ENCODE data around the gene MTX1.

The MTX1 gene

DNA sequence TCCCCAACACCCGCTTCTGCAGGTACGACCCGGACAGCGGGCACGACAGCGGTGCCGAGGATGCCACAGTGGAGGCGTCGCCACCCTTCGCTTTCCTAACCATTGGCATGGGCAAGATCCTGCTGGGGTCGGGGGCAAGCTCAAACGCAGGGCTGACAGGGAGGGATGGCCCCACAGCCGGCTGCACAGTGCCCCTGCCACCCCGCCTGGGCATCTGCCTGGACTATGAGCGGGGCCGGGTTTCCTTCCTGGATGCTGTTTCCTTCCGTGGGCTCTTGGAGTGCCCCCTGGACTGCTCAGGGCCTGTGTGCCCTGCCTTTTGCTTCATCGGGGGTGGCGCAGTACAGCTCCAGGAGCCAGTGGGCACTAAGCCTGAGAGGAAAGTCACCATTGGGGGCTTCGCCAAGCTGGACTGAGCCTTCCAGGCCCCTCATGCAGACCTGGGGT is 24.7 kb upstream of the MTX1 start:
- TF ChIP-seq, protein P1, sequence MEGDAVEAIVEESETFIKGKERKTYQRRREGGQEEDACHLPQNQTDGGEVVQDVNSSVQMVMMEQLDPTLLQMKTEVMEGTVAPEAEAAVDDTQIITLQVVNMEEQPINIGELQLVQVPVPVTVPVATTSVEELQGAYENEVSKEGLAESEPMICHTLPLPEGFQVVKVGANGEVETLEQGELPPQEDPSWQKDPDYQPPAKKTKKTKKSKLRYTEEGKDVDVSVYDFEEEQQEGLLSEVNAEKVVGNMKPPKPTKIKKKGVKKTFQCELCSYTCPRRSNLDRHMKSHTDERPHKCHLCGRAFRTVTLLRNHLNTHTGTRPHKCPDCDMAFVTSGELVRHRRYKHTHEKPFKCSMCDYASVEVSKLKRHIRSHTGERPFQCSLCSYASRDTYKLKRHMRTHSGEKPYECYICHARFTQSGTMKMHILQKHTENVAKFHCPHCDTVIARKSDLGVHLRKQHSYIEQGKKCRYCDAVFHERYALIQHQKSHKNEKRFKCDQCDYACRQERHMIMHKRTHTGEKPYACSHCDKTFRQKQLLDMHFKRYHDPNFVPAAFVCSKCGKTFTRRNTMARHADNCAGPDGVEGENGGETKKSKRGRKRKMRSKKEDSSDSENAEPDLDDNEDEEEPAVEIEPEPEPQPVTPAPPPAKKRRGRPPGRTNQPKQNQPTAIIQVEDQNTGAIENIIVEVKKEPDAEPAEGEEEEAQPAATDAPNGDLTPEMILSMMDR (IDR thresholded peaks at IDR 0.05; ENCODE audit: low read depth, low read length): no peak
- no peak for DNase-seq (ENCODE audit: extremely low read depth, low read depth)

DNA sequence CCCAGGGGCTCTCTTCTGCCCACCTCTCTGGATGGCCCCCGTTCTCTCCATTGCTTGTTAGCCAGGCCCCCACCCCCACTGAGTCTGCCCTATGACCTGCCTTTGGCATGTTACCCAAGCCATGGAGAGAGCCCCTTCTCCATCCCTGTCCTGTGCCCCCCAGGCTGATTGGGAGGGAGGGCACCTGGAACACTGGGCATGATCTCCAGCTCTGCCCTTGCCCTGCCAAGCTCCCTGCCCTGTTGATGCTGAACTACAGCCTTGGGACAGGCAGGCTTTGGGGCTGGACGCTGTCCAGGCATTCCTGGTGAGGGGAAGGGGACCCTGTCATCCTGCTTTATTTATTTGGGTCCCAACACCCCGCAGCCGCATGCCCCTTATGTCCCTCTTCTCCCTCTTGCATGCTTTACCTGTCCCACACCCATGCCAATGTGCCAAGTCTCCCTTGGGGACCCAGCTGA is 24.1 kb upstream of the MTX1 start:
- DNase-seq (ENCODE audit: extremely low read depth, low read depth): no peak
- TF ChIP-seq, protein P1 (IDR thresholded peaks at IDR 0.05; ENCODE audit: low read depth, low read length): no peak

DNA sequence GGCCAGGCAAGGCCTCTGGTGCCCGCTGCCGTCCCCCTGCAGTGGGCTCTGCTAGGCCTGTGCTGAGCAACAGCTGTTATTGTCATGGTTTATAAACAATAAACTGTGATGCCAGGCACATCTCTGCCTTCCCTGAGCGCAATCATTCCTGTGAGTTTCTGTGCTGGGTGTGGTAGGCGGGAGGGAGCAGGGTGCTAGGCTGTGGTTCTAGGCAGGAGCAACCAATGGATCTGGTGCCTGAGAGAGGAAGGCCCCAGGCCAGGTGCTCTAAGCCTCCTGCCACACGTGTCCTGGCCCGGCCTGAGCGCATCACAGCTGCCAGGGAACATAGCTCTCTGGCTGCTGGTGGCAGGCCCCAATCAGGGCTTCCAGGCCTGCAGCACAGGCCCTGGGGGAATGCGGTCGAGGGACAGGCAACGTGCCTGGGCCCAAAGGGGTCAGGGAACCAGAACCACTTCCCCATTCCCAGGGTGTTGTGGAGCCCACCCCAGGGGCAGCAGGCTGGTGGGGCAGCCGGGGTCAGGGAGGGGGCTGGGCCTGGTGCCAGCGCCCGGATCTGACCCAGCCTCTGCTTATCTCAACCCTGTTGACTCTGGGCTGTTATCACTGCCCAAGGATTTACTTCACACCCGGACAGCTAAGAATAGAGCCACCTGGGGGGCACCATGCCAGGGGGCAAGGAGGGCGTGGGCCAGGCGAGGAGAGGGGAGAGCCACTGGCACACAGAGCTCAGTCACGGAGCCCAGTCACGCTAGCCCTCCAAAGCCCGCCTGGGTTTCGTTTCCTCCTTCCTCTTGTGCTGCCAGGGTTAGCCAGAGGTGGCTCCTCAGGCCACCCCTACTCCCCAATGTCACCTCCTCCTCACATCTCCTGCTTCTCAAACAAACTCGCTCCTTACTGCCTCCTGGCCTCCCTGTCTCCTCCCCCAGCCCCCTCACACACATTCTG is 23.4 kb upstream of the MTX1 start:
- TF ChIP-seq, protein P1 (IDR thresholded peaks at IDR 0.05; ENCODE audit: low read depth, low read length): no peak
- DNase-seq (ENCODE audit: extremely low read depth, low read depth): no peak

DNA sequence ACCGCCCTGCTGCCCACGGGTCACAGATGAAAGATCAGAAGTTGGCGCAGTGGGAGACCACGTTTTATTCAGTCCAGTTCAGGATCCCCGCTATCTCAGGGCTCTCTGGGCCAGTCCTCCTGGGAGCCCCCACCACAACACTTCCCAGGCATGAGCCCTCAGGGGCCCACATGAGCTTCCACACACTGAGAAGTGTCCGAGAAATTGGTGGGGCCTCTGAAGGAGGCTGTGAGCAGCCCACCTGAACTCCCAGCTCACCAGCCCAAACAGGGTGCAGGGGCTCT is 22.8 kb upstream of the MTX1 start:
- TF ChIP-seq, protein P1 (IDR thresholded peaks at IDR 0.05; ENCODE audit: low read depth, low read length): no peak
- no peak for DNase-seq (ENCODE audit: extremely low read depth, low read depth)

DNA sequence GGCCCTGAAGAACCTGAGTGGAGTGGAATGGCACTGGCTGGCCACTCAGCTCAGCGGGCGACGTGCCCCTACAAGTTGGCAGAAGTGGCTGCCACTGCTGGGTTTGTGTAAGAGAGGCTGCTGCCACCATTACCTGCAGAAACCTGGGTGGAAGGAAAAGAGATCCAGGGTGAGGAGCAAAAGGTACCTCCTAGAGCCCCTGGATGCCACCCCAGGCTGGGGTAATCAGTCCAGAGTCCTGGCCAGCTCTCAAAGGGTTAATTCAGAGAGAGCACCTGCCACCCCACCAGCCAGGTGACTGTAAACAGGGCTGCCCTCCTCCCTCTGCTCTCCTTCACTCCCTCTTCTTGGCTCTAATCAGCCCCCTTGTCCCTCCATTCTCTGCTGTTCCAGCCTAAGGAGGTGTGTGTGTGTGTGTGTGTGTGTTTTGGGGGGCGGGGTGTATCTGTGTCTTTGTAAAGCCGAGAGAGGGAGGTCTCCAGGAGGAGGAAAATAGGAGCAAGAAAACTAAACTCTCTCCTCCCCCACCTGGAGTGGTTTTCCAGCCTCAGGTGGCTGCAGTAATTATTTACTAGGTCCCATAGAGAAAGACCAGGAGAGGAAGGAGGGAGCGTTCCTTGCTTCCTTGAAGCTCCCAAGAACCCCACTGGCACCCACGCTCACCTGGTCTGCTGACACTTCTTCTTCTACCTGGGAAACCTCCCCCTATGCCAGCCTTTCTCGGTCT is 22.3 kb upstream of the MTX1 start:
- no peak for DNase-seq (ENCODE audit: extremely low read depth, low read depth)

DNA sequence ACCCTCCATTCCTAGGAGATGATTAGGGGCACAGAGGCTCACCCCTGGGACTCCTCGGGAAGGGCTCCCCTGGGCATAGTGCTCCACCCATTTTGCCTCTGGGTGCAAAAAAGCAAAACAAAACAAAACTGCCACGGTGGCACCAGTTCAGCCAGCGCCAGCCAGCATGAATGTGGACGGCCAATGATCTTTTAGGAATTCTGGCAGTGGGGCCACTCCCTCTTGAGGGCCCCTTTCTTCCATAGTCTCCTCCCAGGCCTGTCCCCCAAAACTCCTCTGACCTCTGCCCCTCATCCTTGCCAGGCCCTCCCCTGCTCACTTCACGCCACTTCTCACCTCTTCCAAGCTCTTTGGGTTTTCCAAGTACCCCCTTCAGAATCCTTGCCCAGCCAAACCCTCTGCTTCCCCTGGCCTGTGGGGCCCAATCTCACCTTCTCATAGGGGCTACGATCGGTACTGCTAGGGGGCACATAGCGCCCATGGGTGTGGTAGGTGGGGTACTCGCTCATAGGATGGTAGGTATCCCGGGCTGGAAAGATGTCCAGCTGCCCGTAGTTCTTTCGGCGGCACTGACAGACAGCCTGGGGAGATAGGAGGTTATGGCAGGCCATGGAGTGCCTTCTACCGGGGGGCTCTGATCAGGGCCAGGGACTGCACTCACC is 21.6 kb upstream of the MTX1 start:
- no peak for DNase-seq (ENCODE audit: extremely low read depth, low read depth)
- TF ChIP-seq, protein P1 (IDR thresholded peaks at IDR 0.05; ENCODE audit: low read depth, low read length): no peak

More for the DNA sequence above, 22.3 kb upstream of the MTX1 start:
- TF ChIP-seq, protein P1 (IDR thresholded peaks at IDR 0.05; ENCODE audit: low read depth, low read length): no peak

Data from AG09319 (cell line).